SK-N-SH treated with all-trans-retinoic acid at 6 μM for 48 hours (cell line): ENCODE data around the gene FOXK1.

Source experiments
- ATAC-seq: fragments of 200-7000 bp; cut with Tn5 transposase; 3 replicates; pipeline ENCODE4 v1.9.1; 2020; ENCODE audit warnings: mild to moderate bottlenecking, moderate library complexity
- ARNTL ChIP-seq: fragments of 450-650 bp; formaldehyde crosslinking; IDR thresholded peaks from 2 replicates; pipeline ENCODE4 v1.5.0; 2020; ENCODE audit warnings: low read depth, mild to moderate bottlenecking, moderate library complexity, borderline replicate concordance
- BACH2 ChIP-seq: fragments of 250-450 bp; sonication (Bioruptor Pico); IDR thresholded peaks from 2 replicates; pipeline ENCODE4 v1.9.0; 2021; ENCODE audit warnings: mild to moderate bottlenecking, borderline replicate concordance
- CSDC2 ChIP-seq: fragments of 250-450 bp; sonication (Bioruptor Pico); IDR thresholded peaks from 2 replicates; pipeline ENCODE4 v1.5.0; 2020; ENCODE audit warnings: mild to moderate bottlenecking, moderate library complexity
- ESRRG ChIP-seq: fragments of 250-450 bp; sonication (Bioruptor Pico); IDR thresholded peaks from 2 replicates; pipeline ENCODE4 v1.6.1; 2021; ENCODE audit warnings: mild to moderate bottlenecking
- OSR1 ChIP-seq: fragments of 250-450 bp; sonication (Bioruptor Pico); IDR thresholded peaks from 2 replicates; pipeline ENCODE4 v1.8.0; 2022; ENCODE audit warnings: moderate library complexity, mild to moderate bottlenecking, inconsistent platforms
- PPARA ChIP-seq: fragments of 250-450 bp; sonication (Bioruptor Pico); IDR thresholded peaks from 2 replicates; pipeline ENCODE4 v1.5.0; 2020; ENCODE audit warnings: mild to moderate bottlenecking, borderline replicate concordance
- RARB ChIP-seq: fragments of 250-450 bp; sonication (Bioruptor Pico); IDR thresholded peaks from 2 replicates; pipeline ENCODE4 v1.8.0; 2021; ENCODE audit warnings: mild to moderate bottlenecking, moderate library complexity
- SNAI2 ChIP-seq: fragments of 250-450 bp; sonication (Bioruptor Pico); IDR thresholded peaks from 2 replicates; pipeline ENCODE4 v1.5.0; 2020; ENCODE audit warnings: mild to moderate bottlenecking, moderate library complexity
- TCF4 ChIP-seq: fragments of 250-450 bp; sonication (Bioruptor Pico); IDR thresholded peaks from 2 replicates; pipeline ENCODE4 v1.8.0; 2021; ENCODE audit warnings: mild to moderate bottlenecking, moderate library complexity, borderline replicate concordance
- TOX ChIP-seq: fragments of 250-450 bp; sonication (Bioruptor Pico); IDR thresholded peaks from 2 replicates; pipeline ENCODE4 v1.8.0; 2021; ENCODE audit warnings: mild to moderate bottlenecking, moderate library complexity, borderline replicate concordance
- ZC3H10 ChIP-seq: fragments of 250-450 bp; sonication (Bioruptor Pico); IDR thresholded peaks from 2 replicates; pipeline ENCODE4 v1.5.1; 2021; ENCODE audit warnings: mild to moderate bottlenecking, moderate library complexity
- ZFP3 ChIP-seq: fragments of 250-450 bp; sonication (Bioruptor Pico); IDR thresholded peaks from 2 replicates; pipeline ENCODE4 v1.5.0; 2020; ENCODE audit warnings: mild to moderate bottlenecking, moderate library complexity
- ZFP30 ChIP-seq: fragments of 450-650 bp; formaldehyde crosslinking; IDR thresholded peaks from 2 replicates; pipeline ENCODE4 v1.5.0; 2022; ENCODE audit warnings: mild to moderate bottlenecking, moderate library complexity
- ZNF565 ChIP-seq: fragments of 450-650 bp; formaldehyde crosslinking; conservative IDR thresholded peaks from 2 replicates; pipeline ENCODE4 v1.5.0; 2020; ENCODE audit warnings: low read depth, mild to moderate bottlenecking, moderate library complexity
- ZNF8 ChIP-seq: fragments of 450-650 bp; formaldehyde crosslinking; IDR thresholded peaks from 2 replicates; pipeline ENCODE4 v1.5.0; 2020; ENCODE audit warnings: mild to moderate bottlenecking, moderate library complexity
- TF ChIP-seq, protein P1 (sequence below): fragments of 250-450 bp; sonication (Bioruptor Pico); IDR thresholded peaks from 2 replicates; pipeline ENCODE4 v1.5.1; 2020; ENCODE audit warnings: low read depth, mild to moderate bottlenecking, moderate library complexity
- TF ChIP-seq, protein P2 (sequence below): fragments of 250-450 bp; sonication (Bioruptor Pico); IDR thresholded peaks from 2 replicates; pipeline ENCODE4 v1.8.0; 2020; ENCODE audit warnings: mild to moderate bottlenecking, moderate library complexity, borderline replicate concordance
- TF ChIP-seq, protein P3 (sequence below): fragments of 250-450 bp; sonication (Bioruptor Pico); IDR thresholded peaks from 2 replicates; pipeline ENCODE4 v1.5.0; 2020; ENCODE audit warnings: mild to moderate bottlenecking, moderate library complexity
- TF ChIP-seq, protein P4 (sequence below): fragments of 250-450 bp; sonication (Bioruptor Pico); IDR thresholded peaks from 2 replicates; pipeline ENCODE4 v1.8.0; 2021; ENCODE audit warnings: low read depth, mild to moderate bottlenecking, moderate library complexity, borderline replicate concordance

FOXK1 gene

DNA sequence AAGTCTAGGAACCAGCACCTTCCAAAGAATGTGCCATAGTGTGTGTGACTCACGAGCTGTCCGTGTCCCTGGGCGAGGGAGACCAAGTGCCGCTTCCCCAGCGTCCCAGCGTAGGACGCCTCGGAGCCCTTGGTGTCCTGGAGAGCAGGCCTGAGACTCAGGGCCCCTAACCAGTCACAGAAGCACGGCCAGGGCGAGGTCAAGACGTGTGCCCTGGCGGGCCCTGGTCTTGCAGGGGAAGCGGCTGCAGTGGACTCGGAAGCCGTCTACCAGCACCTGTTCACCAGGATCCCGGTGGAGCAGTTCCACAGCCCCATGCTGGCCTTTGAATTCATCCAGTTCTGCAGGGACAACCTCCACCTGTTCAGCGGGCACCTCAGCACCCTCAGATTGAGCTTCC is 103.9 kb downstream of the FOXK1 start (continued):
- TF ChIP-seq, protein P1, sequence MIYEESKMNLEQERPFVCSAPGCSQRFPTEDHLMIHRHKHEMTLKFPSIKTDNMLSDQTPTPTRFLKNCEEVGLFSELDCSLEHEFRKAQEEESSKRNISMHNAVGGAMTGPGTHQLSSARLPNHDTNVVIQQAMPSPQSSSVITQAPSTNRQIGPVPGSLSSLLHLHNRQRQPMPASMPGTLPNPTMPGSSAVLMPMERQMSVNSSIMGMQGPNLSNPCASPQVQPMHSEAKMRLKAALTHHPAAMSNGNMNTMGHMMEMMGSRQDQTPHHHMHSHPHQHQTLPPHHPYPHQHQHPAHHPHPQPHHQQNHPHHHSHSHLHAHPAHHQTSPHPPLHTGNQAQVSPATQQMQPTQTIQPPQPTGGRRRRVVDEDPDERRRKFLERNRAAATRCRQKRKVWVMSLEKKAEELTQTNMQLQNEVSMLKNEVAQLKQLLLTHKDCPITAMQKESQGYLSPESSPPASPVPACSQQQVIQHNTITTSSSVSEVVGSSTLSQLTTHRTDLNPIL: no peak
- no peak for TF ChIP-seq BACH2
- no peak for TF ChIP-seq OSR1
- TF ChIP-seq ZNF565: no peak
- TF ChIP-seq TCF4: no peak
- TF ChIP-seq SNAI2 (CRISPR knock-in tag): no peak
- TF ChIP-seq CSDC2 (CRISPR knock-in tag): no peak
- TF ChIP-seq ZFP30 (CRISPR knock-in tag): no peak
- no peak for TF ChIP-seq ARNTL (CRISPR knock-in tag)

DNA sequence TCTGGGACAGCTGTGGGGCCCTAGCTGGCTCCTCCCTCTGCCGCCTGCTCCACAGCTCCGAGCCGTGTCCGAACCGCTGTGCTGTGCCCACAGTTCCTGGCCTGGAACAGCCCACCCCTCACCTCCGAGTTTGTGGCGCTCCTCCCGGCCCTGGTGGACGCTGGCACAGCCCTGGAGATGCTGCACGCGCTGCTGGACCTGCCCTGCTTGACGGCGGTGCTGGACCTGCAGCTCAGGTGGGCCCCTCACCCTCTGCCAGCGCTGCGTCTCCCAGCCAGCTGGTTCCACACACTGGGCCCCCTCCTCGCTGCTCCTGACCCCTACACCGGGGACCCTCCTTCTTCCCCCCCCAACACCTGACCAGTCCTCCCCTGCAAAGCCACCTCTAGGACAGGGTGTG is 105.4 kb downstream of the FOXK1 start:
- no peak for ATAC-seq
- TF ChIP-seq, protein P2, sequence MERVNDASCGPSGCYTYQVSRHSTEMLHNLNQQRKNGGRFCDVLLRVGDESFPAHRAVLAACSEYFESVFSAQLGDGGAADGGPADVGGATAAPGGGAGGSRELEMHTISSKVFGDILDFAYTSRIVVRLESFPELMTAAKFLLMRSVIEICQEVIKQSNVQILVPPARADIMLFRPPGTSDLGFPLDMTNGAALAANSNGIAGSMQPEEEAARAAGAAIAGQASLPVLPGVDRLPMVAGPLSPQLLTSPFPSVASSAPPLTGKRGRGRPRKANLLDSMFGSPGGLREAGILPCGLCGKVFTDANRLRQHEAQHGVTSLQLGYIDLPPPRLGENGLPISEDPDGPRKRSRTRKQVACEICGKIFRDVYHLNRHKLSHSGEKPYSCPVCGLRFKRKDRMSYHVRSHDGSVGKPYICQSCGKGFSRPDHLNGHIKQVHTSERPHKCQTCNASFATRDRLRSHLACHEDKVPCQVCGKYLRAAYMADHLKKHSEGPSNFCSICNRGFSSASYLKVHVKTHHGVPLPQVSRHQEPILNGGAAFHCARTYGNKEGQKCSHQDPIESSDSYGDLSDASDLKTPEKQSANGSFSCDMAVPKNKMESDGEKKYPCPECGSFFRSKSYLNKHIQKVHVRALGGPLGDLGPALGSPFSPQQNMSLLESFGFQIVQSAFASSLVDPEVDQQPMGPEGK (CRISPR knock-in tag): no peak
- no peak for TF ChIP-seq BACH2
- TF ChIP-seq, protein P1: no peak
- no peak for TF ChIP-seq ESRRG (CRISPR knock-in tag)
- no peak for TF ChIP-seq ZNF8 (CRISPR knock-in tag)
- no peak for TF ChIP-seq TOX (CRISPR knock-in tag)
- TF ChIP-seq CSDC2 (CRISPR knock-in tag): no peak
- TF ChIP-seq OSR1: no peak
- TF ChIP-seq, protein P3, sequence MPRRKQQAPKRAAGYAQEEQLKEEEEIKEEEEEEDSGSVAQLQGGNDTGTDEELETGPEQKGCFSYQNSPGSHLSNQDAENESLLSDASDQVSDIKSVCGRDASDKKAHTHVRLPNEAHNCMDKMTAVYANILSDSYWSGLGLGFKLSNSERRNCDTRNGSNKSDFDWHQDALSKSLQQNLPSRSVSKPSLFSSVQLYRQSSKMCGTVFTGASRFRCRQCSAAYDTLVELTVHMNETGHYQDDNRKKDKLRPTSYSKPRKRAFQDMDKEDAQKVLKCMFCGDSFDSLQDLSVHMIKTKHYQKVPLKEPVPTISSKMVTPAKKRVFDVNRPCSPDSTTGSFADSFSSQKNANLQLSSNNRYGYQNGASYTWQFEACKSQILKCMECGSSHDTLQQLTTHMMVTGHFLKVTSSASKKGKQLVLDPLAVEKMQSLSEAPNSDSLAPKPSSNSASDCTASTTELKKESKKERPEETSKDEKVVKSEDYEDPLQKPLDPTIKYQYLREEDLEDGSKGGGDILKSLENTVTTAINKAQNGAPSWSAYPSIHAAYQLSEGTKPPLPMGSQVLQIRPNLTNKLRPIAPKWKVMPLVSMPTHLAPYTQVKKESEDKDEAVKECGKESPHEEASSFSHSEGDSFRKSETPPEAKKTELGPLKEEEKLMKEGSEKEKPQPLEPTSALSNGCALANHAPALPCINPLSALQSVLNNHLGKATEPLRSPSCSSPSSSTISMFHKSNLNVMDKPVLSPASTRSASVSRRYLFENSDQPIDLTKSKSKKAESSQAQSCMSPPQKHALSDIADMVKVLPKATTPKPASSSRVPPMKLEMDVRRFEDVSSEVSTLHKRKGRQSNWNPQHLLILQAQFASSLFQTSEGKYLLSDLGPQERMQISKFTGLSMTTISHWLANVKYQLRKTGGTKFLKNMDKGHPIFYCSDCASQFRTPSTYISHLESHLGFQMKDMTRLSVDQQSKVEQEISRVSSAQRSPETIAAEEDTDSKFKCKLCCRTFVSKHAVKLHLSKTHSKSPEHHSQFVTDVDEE: no peak
- no peak for TF ChIP-seq ZNF565
- TF ChIP-seq ZFP3 (CRISPR knock-in tag): no peak
- no peak for TF ChIP-seq ZC3H10
- no peak for TF ChIP-seq ARNTL (CRISPR knock-in tag)
- TF ChIP-seq, all 23 proteins: peak for 0

DNA sequence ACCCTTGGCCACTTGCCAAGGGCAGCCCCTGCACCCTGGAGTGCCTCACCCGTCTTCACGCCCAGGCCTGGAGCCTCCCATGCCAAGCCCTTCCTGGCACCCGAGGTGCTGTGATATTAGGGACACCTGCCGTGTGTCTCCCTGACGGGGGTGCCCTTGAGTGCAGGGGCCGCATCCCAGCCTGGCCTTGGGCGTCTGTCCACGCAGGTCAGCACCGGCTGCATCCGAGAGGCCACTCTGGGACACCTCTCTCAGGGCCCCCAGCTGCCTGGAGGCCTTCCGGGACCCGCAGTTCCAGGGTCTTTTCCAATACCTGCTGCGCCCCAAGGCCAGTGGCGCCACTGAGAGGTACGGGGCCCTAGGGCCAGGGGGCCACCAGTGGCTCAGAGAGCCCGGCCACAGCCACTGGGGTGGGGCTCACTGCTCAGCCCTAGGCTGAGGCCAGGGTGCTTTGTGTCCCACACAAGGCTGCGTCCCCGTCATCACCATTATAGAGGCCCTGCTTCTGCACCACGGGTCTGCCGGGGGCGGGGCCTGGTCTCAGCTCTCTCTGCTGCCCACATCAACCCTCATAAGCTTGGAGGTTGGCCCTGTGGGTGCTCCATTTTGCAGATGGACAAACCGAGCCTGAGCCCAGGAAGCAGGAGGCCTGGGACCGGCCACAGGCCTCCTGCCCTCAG is 106.0 kb downstream of the FOXK1 start:
- ATAC-seq: no peak
- TF ChIP-seq, protein P4, sequence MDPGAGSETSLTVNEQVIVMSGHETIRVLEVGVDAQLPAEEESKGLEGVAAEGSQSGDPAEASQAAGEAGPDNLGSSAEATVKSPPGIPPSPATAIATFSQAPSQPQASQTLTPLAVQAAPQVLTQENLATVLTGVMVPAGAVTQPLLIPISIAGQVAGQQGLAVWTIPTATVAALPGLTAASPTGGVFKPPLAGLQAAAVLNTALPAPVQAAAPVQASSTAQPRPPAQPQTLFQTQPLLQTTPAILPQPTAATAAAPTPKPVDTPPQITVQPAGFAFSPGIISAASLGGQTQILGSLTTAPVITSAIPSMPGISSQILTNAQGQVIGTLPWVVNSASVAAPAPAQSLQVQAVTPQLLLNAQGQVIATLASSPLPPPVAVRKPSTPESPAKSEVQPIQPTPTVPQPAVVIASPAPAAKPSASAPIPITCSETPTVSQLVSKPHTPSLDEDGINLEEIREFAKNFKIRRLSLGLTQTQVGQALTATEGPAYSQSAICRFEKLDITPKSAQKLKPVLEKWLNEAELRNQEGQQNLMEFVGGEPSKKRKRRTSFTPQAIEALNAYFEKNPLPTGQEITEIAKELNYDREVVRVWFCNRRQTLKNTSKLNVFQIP (CRISPR knock-in tag): no peak
- TF ChIP-seq PPARA (CRISPR knock-in tag) (no peak), CSDC2 (CRISPR knock-in tag) (no peak), OSR1 (no peak), RARB (CRISPR knock-in tag) (no peak)
- TF ChIP-seq, protein P2 (CRISPR knock-in tag): no peak
